ENCODE data around the gene FBXL7. TPM values are rescaled to one million over a fixed set of nuclear protein-coding genes. Genes with fewer than 3 reads are reported as not detected.

The FBXL7 gene
- total and polyA plus RNA-seq, 9 of the 15 experiments (the other 6 are each of a cell fraction or from before 2014, with no cell fraction given): 0.04 to 0.08 TPM; not detected in 7

GRCh38 chr5:15791859-15792258 is 291.9 kb downstream of the FBXL7 start:
- Histone ChIP-seq H3K4me3 (no peak overlapping the region), H3K4me1 (replicated peaks in 1 of 2; ENCODE audit: control insufficient read depth in 2 of 2, insufficient read depth in 2 of 2, low read length in 2 of 2) (no peaks in the 10 kb centered on the region), H3K27ac (ENCODE audit: extremely low read depth, low read depth, low read length) (no peak overlapping the region), H3K9ac (ENCODE audit: insufficient read depth in 1 of 2, low read depth in 2 of 2, low read length in 2 of 2) (no peak overlapping the region), H2AFZ (ENCODE audit: low read depth, low read length) (no peak overlapping the region), H3K36me3 (ENCODE audit: control insufficient read depth, insufficient read depth, low read length) (no peaks in the 10 kb centered on the region), H3K79me2 (ENCODE audit: control insufficient read depth, insufficient read depth, low read length) (no peaks in the 10 kb centered on the region), H3K4me2 (ENCODE audit: insufficient read depth, low read length) (no peak overlapping the region), H3K27me3 (ENCODE audit: control insufficient read depth in 2 of 2, insufficient read depth in 2 of 2, low read length in 2 of 2) (no peaks in the 10 kb centered on the region), H3K9me1 (ENCODE audit: control insufficient read depth, insufficient read depth, low read length) (no peaks in the 10 kb centered on the region), H3K9me3 (replicated peaks; ENCODE audit: control insufficient read depth, insufficient read depth, low read depth, low read length) (no peaks in the 10 kb centered on the region; the same call in 1 of the 2 replicates), H4K20me1 (replicated peaks; ENCODE audit: control insufficient read depth, insufficient read depth, low read length) (no peaks in the 10 kb centered on the region)
- ATAC-seq: no peak
- DNase-seq (ENCODE audit: extremely low read depth in 1 of 4, low spot score in 3 of 4): no peak
- no peak for FAIRE-seq
- TF ChIP-seq TRIM25 (IDR thresholded peaks at IDR 0.05; ENCODE audit: borderline replicate concordance) (no peak), RBM14 (IDR thresholded peaks at IDR 0.05; ENCODE audit: borderline replicate concordance, insufficient read depth, low read depth, low read length) (no peak), SMAD3 (CRISPR knock-in tag; conservative IDR thresholded peaks at IDR 0.05) (no peak)
- 0% methylated on average over 3 of the region's 3 CpGs for WGBS (ENCODE audit: insufficient coverage, low coverage, missing lambda C conversion rate)
- ChIA-PET POLR2A (no interaction called here), CTCF (ENCODE audit: low intra/inter-chr PET ratio) (interaction anchor here (0.6 kb wide), 1 partner anchor 1538 kb away, joined by 3 read pairs; no protein-coding TSS in a partner anchor)
- intact Hi-C loops (cut with micrococcal nuclease) (no loop called here), in situ Hi-C loops (cut with MboI) (no loop called here)
- BruUV-seq (replicated peaks): no TSS peak

Measured in K562 (cell line).